ENCODE results near the gene KCNK7.

The KCNK7 gene

DNA sequence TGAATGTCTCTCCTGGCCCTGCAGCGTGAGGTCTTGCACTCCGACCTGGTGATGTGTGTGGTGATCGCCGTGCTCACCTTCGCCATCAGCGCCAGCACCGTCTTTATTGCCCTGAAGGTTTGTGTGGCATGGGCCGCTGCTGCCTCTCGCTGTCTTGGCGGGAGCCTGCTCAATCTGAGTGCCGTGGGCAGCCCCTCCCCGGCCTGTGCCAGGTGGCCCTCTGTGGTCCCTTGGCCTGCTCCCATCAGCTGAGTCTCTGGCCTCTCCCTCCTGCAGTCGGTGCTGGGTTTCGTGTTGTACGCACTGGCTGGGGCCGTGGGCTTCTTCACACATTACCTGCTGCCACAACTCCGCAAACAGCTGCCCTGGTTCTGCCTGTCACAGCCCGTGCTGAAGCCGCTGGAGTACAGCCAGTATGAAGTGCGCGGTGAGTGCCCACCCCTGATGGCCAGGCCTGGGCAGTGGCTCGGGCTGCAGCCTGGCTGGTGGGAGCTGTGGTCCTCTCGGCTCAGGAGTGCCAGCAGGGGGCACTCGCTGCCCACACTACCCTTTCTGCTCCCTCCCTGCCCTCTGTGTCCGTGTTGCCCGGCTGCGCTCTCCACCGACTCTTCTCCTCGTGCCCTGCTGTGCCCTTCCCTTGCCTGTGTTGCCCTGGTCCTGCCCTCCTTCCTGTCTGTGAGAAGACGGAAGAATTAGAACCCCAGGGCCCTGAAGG lies 30.2 kb upstream of the KCNK7 start:
- no peak for DNase-seq

DNA sequence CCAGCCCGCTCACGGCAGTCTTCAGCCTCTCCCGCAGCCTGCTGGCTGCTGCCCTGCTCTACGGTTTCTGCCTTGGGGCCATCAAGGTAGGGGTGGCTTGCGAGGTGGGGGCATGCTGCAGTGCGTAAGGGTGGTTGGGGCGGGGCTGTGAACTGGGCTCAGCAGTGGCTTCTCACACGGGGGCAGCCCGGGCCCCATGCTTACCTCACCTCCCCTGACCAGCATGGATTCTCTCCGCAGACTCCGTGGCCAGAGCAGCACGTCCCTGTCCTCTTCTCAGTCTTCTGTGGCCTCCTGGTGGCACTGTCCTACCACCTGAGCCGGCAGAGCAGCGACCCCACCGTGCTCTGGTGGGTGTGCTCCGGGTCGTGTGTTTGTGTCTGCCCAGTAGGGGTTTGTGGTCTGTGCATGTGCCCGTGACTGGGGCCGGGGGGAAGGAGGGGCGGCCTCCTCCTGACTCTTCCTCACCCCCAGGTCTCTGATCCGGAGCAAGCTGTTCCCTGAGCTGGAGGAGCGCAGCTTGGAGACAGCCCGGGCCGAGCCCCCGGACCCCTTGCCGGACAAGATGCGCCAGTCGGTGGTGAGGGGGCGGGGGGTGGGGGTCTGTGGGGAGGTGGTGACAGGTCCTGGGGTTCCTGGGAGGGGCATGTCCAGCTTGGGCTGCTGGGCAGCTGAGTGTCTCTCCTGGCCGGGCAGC lies 29.5 kb upstream of the KCNK7 start:
- no peak for DNase-seq

DNA sequence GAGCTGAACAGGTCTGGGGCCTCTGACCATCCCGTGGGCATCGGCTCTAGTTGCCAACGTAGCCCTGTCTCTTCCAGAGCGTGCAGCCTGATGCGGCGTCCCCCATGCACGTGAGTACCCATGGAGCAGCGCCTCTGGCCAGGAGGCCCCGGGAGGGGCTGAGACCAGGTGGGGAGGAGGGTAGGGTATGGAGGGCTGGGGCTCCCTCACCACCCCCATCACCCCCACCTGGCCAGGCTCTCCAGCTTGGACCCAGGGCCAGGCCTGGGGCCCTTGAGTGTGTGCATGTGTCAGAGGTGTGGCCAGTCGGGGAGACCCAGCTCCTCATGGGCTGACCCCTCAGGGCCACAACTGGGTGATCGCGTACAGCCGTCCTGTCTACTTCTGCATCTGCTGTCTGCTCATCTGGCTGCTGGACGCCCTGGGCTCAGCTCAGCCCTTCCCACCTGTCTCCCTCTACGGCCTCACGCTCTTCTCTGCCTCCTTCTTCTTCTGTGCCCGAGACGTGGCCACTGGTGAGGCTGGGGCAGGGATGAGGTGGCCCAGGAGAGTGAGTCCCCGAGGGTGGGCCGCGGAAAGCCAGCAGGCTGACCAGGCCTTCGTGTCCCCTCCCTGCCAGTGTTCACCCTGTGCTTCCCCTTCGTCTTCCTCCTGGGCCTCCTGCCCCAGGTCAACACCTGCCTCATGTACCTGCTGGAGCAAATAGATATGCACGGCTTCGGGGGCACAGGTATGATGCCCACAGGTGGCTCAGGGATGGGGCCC lies 28.4 kb upstream of the KCNK7 start:
- DNase-seq, result no peak

DNA sequence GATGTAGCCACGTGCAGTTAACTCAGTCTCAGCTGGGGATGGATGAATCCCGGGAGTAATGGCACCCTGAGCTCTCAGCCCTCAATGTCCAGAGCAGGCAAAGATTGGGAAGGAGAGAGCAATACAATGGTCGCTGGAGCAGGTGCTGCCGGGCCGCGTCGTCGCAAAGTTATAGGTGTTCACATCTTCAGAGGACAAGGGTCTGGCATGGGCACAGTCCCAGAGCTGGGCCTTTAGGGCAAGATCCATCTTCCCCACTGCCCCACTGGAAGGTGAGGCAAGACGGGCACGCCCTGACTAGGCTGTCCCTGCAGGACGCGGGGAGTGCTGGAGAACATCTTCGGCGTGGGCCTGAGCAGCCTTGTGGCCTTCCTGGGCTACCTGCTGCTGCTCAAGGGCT lies 27.6 kb upstream of the KCNK7 start:
- DNase-seq, result no peak

DNA sequence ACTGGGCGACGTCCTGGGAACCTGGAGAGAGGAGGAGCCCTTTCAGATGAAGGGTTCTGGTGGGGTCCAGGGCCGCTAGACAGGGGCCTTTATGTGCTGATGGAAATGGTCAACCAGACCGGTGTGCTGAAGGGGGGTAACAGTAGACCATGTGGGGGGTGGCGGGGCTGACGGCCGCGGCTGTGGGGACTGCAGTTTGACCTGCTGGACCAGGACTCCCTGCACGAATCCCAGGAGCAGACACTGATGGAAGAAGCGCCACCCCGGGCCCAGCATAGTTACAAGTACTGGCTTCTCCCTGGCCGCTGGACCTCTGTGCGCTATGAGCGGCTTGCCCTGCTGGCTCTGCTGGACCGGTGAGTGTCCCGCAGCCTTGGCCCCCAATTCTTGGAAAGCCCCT lies 26.4 kb upstream of the KCNK7 start:
- DNase-seq, result no peak

DNA sequence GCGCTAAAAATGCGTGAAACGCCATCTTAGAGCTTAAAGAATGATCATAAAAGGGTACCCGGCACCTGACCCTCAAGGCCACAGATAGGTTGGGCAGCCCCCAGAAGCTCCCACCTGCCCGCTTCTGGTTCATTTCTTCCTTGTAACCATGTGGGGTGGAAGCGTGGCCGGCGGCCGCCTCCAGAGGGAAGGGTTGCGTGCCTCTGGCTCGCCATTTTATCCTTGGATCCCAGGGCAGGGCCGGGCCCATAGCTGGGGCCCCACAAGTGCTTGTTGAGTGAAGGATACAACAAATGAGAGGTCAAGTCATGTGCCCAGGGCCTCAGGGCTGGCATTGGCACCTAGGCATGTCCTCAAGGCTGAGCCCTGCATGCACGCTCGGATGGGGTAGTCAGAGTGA lies 25.9 kb upstream of the KCNK7 start:
- DNase-seq, result no peak

DNA sequence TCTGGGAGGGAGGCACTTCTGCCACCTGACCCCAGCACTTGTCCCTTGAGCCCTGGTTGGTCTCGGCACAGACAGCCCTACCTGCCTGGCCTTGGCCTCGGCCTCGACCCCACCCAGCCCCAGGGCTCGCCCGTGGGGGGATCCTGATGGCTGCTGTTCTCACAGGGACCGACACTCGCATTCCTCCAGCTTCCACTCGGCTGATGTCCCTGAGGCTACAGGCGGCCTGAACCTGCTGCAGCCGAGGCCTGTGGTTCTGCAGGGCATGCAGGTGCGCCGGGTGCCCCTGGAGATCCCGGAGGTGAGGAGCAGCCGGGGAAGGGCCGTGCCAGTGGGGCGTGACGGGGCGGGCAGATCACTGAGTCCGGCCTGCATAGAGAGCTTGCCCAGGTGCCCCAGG lies 25.1 kb upstream of the KCNK7 start:
- DNase-seq, result no peak

DNA sequence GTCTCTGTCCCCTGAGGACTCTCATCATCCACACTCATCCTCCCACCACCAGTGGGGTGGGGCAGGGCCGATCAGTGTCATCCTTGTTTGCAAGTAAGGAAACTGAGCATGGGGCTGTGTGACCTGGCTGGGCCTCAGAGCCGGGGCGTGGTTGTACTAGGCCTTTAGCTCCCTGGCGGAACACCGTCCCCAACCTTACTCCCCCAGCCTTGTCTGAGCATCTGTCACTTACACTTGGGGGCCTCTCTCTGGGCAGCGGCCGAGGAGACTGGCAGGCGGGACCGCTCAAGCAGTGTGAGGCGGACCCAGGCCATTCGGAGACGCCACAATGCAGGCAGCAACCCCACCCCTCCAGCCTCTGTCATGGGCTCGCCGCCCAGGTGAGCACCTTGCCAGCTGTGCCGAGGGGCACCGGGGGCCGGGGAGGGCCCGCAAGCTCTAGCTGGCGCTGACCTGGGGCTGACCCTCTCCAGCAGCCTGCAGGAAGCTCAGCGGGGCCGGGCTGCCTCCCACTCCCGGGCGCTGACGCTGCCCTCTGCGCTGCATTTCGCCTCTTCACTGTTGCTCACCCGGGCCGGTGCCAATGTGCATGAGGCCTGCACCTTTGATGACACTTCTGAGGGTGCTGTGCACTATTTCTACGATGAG lies 23.8 kb upstream of the KCNK7 start:
- DNase-seq, result no peak

DNA sequence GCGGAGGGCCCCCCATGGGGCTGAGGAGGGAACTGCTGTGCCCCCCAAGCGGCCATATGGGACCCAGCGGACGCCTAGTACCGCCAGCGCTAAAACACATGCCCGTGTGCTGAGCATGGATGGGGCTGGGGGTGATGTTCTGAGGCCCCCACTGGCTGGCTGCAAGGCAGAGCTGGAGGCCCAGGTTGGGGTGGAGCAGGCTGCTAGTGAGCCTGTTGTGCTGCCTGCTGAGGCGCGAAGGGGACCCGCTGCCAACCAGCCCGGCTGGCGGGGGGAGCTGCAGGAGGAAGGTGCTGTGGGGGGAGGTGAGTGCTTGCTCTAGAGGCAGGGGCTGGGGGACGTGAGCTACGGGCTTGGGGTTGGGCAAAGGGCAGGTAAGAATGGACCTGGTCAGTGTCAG lies 23.2 kb upstream of the KCNK7 start:
- no peak for DNase-seq

DNA sequence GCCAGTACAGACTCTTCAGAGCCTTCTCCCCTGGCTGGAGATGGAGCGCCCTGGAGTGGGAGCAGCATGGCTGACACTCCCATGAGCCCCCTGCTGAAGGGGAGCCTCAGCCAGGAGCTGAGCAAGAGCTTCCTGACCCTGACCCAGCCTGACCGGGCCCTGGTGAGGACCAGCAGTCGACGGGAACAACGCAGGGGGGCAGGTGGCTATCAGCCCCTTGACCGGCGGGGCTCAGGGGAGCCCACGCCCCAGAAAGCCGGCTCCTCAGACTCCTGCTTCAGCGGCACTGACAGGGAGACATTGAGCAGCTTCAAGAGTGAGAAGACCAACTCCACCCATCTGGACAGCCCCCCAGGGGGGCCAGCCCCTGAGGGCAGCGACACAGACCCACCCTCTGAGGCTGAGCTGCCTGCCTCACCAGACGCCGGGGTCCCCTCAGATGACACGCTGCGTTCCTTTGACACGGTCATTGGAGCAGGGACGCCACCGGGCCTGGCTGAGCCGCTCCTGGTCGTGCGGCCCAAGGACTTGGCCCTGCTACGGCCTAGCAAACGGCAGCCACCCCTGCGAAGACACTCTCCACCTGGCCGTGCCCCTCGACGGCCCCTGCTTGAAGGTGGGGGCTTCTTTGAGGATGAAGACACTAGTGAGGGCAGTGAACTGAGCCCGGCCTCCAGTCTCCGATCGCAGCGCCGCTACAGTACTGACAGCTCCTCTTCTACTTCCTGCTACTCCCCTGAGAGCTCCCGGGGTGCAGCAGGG lies 22.6 kb upstream of the KCNK7 start:
- no peak for DNase-seq

DNA sequence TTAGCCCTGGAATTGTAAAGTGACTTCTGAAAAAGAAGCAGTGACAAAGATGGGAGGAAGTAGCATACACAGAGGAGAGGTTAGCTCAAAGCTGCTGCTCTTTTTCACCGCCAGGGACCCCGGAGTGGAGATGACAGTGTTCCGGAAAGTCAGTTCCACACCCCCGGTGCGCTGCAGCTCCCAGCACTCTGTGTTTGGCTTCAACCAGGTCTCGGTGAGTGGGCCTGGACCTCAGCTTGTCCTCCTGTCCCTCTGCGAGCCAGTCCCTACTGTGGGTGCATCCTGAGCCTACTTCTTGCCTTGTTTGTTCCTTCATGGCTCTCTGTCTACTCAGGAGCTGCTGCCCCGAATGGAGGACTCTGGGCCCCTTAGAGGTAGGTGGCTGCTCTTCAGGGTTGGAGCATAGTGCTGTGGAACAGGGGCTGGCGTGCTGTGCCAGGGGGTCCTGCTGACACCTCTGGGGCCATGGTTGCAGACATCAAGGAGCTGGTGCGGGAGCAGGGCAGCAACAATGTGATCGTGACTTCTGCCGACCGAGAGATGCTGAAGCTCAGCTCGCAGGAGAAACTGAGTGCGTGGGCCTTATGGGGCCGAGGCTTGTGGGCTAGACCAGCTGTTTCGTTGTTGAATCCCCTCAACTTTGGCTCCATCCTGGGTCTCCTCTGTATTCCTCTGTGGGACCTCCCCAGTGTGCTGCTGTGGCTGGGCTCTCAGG lies 21.7 kb upstream of the KCNK7 start:
- DNase-seq, result no peak

DNA sequence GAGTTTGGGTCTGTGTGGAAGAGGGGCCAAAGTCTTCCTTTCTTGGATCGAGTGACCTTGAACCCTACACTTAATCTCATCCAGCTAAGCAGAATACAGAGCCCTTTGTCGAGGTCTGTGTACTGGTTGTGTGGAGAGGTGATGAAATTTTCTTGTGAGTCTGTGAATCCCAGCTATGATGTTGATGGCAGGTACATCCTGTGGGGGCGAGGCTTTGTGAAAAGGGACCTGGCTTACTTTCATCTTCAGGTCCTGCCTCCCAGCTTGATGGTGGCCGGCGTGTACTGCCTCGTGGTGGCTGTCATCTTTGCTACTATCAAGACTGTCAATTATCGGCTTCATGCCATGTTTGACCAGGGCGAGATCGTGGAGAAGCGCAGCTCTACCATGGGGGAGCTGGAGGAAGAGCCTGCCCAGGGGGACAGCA lies 21.0 kb upstream of the KCNK7 start:
- DNase-seq, result no peak

DNA sequence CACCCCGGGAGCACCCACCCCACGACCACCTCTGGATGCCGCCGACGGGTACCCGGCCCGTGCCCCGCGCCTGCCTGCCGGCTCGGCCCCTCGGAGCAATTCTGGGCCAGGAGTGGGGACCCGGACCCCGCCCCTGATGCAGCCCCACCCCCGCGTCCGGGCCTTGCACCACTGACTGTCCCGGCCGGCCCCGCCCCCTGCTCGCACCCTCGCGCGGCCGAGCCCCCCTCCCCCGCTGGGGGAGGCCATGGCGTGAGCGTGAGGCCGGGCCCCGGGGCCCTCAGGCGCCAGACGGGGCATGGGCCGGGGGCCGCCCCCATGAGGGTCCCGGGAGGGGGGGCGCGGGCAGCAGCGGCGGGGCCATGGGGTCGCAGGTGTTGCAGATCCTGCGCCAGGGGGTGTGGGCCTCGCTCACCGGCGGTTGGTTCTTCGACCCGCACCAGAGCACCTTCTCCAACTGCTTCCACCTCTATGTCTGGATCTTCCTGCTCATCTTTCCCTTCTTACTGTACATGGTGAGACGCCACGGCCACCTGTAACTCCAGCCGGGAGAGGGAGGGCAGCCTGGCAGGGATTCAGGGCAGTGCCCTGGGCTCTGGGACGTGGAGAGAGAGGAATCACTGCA lies 20.5 kb upstream of the KCNK7 start:
- no peak for DNase-seq

DNA sequence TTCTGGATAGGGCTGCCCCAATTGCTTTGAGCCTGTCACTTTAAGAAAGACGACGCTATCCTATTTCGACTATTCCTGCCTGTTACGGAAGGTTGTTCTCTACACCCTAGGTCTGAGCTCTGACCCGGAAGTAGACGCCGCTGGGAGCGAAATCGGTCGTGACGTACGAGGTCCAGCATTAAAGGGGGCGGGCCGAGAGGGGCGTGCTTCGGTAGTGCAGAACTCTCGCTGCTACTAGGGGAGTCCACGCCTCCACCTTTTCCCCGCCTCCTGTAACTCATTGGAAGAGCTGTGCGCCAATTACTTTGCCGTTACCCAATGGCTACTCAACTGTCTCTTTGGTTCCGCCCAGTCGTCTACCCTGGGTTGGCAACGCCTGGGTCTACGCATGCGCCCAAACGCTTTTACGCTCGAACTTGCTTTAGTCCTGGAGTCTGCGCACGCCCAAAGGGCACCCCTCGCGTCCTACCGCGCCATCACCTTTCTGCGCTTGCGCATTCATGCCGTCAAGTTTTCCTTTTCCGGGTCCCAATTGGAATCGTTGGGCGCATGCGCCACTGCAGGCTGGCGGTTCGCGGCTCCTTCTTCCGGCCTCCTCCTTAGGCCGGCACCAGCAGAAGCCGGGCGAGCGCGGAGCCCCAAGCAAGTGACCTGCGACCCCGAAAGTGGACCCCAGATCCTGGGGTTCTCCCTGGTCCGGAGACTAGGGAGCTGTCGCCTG lies 19.8 kb upstream of the KCNK7 start, which contains the start of gene PCNX3:
Gene PCNX3 (plus strand): TSS at position 548 of the 721 bp plus-strand sequence. CDS start 536 bp downstream, outside the sequence.
- DNase-seq, result peak; percentile 99

DNA sequence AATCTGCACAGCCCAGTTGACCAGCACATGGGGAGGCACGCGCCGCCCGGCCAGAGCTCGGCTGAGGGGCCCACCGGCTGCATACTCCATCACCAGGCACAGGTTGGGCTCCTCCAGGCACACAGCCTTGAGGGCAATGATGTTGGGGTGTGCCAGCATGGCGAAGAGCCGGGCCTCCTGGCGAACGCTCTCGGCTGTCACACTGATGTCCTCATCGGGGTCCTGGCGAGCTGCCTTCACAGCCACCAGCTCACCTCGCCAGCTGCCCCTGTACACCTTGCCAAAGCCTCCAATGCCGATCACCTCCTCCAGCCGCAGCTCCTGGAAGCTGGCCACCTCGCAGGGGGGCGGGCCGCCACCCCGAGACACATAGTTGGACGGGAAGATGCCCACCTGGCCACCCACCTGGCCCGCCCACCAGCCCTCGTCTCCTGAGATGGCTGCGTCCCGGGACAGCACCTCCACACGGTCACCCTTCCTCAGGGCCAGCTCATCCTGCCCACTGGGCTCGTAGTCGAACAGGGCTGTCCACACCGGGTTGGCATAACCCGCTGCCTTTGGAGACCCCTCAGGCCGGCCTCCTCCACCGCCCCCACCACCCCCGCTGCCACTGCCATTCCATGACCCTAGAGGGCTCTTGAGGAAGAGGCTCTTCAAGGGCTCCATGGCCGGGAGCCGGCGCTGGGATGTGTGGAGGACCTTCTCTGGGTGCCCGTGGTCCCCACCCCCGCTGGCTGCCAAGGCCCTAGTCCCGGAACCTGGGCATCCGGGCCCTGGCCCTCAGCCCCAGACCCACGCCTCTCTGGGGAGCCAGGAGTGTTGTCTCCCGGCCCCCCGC lies 17.7 kb upstream of the KCNK7 start:
- DNase-seq, result no peak

DNA sequence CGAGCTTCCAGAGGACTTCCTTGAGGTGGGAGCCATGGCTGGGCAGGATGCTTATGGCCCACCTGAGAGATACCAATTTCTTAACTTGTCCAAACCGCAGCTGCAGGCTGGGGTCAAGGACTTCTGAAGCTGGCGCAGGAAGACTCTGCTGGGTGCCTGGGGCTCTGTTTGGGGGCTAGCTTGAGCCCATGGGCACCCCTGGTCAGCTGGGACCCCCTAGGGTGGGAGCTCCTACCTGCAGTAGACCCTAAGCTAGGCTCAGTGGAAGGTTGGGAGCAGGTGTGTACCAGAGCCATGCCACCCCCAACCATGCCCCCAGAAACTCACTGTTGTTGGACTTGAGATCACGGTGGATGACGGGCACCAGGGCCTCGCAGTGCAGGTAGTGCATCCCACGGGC lies 17.1 kb upstream of the KCNK7 start:
- DNase-seq, result no peak

DNA sequence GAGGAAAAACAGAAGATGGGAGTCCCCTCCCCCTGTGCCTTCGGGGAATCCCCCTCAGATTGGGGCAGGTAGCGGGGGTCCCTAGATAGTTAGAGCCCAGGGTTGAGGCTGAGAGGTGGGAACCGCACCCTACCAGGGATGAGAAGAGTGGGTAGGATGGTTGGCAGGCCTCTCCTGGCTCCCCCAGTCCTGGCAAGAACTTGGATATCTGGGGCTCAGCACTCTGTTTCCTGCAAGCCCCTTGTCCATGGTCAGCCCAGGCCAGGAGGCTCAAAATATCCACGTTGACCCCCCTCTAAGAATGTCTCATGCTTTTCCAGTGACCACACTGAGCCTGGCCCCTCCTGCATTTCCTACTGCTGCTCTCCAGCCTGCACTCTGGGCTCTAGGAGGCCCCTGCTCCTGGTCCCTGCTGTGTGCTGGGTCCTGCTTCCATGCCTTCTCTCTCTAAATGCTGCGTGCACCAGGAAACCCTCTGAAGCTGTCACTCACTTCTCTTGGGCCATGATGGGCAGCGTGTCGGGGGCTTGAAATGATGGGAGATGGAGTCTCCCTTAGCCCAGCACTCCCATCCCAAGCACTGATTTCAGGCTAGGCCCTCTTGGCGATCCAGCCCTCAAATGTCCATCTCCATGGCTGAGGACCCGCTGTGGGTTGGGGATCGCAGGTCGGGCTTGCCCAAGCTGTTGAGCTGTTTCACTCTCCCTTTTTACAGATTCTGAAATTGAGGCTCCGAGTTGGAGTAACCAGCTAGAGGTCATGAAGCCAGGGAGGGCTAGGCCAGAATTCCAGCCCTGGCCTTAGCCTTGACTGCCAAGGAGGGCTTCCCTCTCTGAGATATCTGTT lies 16.4 kb upstream of the KCNK7 start:
- no peak for DNase-seq

DNA sequence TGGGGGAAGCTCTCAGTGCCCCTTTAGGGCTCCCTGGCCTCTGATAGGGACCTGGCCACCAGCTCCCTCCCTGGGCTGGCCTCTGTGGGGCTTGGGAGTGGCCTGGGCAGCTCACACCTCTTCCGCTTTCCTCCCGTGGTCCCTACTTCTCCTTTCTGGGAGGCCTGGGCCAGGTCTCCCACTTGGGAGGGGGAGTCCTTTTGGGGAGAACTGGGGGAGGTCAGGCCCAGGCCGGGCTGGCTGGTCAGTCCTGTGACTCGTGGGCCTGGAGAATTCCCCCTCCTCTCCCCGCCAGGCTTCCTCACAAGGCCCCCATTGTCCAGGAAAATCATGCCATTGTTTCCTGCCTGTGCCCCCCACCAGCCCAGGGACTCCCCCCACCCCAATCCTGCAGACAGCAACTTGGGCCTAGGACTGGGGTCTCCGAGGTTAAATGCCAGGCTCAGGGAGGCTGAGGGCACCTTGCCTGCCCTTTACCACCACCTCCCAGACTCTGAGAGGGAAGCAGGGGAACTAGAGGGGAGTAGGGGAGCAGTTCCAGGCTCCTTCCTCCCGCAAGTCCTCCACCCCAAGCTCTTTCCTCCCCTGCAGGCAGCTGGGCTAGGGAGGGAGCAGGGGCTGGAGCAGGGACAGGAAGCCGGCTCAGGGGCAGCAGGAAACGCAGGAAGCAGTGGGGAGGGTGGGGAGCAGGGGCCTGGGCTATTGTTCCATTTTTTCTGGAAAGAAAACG lies 15.6 kb upstream of the KCNK7 start:
- DNase-seq, result no peak

Measured in GOT3 (cell line).